ENCODE results near the gene FPGS.
A peak's percentile ranks its signal among the peaks of the same experiment; 100 is the strongest.

The FPGS gene

DNA sequence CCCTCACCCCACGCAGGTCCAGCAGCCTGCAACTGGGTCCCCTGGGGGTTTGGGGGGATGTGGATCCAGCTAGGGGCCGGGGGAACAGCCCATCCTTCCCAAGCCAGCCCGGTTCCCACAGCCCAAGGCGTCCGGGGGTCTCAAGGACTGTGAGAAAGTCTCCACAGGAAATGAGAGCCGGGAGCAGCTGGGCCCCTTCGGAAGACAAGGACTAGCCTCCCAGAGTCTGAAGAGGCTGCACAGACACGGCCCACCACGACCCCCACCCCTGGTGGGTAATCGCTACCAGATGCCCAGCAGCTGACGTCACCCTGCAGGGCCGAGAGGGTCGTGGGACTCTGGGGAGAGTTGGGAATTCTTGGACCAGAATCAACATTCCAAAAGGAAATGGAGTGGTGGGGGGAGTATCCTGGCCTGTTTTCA lies 34.8 kb upstream of the FPGS start:
- no peak overlapping the region for H3K4me3 ChIP-seq (ENCODE audit: low read depth, low read length)
- no peak for DNase-seq (ENCODE audit: low read depth)
- TF ChIP-seq CTCF (IDR thresholded peaks at IDR 0.05; ENCODE audit: low read depth, low read length, missing control alignments), result no peak

- H3K4me3 ChIP-seq (ENCODE audit: low read depth, low read length), result no peak overlapping the region
- no peak for TF ChIP-seq CTCF (IDR thresholded peaks at IDR 0.05; ENCODE audit: low read depth, low read length, missing control alignments)
- DNase-seq (ENCODE audit: low read depth), result no peak
Measured at GRCh38 chr9:127768698-127769097, 34.0 kb upstream of the FPGS start.

GRCh38 chr9:127769101-127769500 lies 33.6 kb upstream of the FPGS start:
- no peak overlapping the region for H3K4me3 ChIP-seq (ENCODE audit: low read depth, low read length)
- DNase-seq (ENCODE audit: low read depth), result no peak
- no peak for TF ChIP-seq CTCF (IDR thresholded peaks at IDR 0.05; ENCODE audit: low read depth, low read length, missing control alignments)

GRCh38 chr9:127769929-127770582 lies 32.6 kb upstream of the FPGS start:
- no peak for TF ChIP-seq CTCF (IDR thresholded peaks at IDR 0.05; ENCODE audit: low read depth, low read length, missing control alignments)
- no peak for DNase-seq (ENCODE audit: low read depth)
- peak overlapping the region; percentile 56; the same call in 1 of the 2 replicates for H3K4me3 ChIP-seq (ENCODE audit: low read depth, low read length)

DNA sequence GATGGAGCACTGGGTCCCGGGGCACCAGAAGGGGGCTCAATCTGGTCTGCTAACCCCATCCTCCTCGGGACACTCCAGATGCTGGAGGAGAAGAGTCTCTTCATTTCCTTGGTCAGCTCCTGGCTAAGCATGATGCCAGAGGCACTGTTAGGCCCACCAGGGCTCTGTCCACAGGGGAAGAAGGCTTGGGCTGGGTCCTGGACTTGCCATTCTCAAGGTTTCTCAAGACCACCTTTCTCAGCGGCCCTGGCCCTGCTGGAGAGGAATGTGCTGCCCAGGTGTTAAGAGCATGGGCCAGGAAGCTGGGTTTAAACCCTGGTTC lies 32.1 kb upstream of the FPGS start:
- DNase-seq (ENCODE audit: low read depth), result no peak
- H3K4me3 ChIP-seq (ENCODE audit: low read depth, low read length), result peak overlapping the region; percentile 56
- TF ChIP-seq CTCF (IDR thresholded peaks at IDR 0.05; ENCODE audit: low read depth, low read length, missing control alignments), result no peak

DNA sequence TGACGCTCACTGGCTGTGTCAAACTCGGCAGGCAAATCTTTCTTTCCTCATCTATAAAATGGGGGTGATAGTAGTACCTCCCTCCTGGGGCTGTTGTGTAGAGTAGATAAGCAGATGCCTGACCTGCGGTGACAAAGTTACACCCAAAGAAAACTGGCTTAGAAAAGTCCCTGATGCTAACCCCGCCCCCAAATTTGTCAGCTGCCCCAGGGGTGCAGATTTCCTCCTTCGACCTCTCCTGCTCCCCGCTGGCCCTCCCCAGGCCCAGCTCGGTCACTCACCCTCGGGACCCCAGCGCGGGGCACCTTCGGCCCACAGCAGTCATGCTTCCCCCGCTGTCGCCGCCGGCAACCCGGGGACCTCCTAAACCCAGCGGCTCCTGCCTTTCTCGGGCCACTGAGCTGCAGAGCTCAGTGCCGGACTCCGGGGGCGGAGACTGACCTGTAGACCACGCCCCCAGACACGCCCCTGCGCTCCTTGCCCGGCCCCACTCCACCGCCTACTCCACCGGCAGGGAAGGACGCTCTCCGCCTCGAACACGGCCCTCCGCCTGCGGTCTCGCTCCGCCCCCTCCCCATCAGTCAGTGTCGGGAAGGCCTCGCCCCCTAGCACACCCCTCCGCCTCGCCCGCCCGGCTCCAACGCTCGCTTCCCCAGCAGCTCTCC lies 31.6 kb upstream of the FPGS start:
- TF ChIP-seq CTCF (IDR thresholded peaks at IDR 0.05; ENCODE audit: low read depth, low read length, missing control alignments), result no peak

More for the DNA sequence above, 31.6 kb upstream of the FPGS start:
- H3K4me3 ChIP-seq (ENCODE audit: low read depth, low read length), result peak overlapping the region; percentile 56
- peak; percentile 85 for DNase-seq (ENCODE audit: low read depth)

All from GM12864 (cell line).